Measurements from ENCODE around the gene MARCHF9. TPM values are rescaled to one million over a fixed set of nuclear protein-coding genes. Genes with fewer than 3 reads are reported as not detected.

The MARCHF9 gene
- total RNA-seq, 2 donors from 2014 or later = 11.1 to 13.2 TPM

GRCh38 chr12:57759360-57759980, 4.6 kb downstream of the MARCHF9 start:
- TF ChIP-seq CTCF (IDR thresholded peaks at IDR 0.05) = peak in 2 of 4 experiments; percentile 15 to 41
- TF ChIP-seq POLR2AphosphoS5 (IDR thresholded peaks at IDR 0.05) = no peak
- TF ChIP-seq POLR2A (IDR thresholded peaks at IDR 0.05) = no peak
- no peak overlapping the region for H3K27ac ChIP-seq
- peaks cover 3% of the 10 kb centered on the region for H3K4me1 ChIP-seq (replicated peaks)
- no peak for DNase-seq (ENCODE audit: low spot score)
- H3K27me3 ChIP-seq (replicated peaks; ENCODE audit: insufficient read depth) = no peaks in the 10 kb centered on the region
- 31% methylated on average over 3 of the region's 3 CpGs for WGBS
- H3K36me3 ChIP-seq = no peaks in the 10 kb centered on the region
- H3K9me3 ChIP-seq = no peaks in the 10 kb centered on the region
- intact Hi-C loops (cut with DNase I) = no loop called here
- H3K4me3 ChIP-seq = no peak overlapping the region

- intact Hi-C loops (cut with DNase I) = no loop called here
- Histone ChIP-seq H3K36me3 (no peaks in the 10 kb centered on the region), H3K27me3 (replicated peaks; ENCODE audit: insufficient read depth) (no peaks in the 10 kb centered on the region), H3K27ac (no peak overlapping the region), H3K4me1 (replicated peaks) (peaks cover 10% of the 10 kb centered on the region), H3K4me3 (no peak overlapping the region), H3K9me3 (no peaks in the 10 kb centered on the region)
- no peak for TF ChIP-seq CTCF (IDR thresholded peaks at IDR 0.05)
- TF ChIP-seq POLR2AphosphoS5 (IDR thresholded peaks at IDR 0.05) = no peak
- no peak for TF ChIP-seq POLR2A (IDR thresholded peaks at IDR 0.05)
- DNase-seq (ENCODE audit: low spot score) = no peak
- WGBS = 95% methylated on average over 3 of the region's 3 CpGs
These were observed 5.6 kb downstream of the MARCHF9 start for GRCh38 chr12:57760347-57760982.

GRCh38 chr12:57761391-57761998, 6.6 kb downstream of the MARCHF9 start:
- H3K27ac ChIP-seq = no peak overlapping the region
- peaks cover 16% of the 10 kb centered on the region for H3K4me1 ChIP-seq (replicated peaks)
- no peak for DNase-seq (ENCODE audit: low spot score)
- TF ChIP-seq CTCF (IDR thresholded peaks at IDR 0.05) (no peak), POLR2AphosphoS5 (IDR thresholded peaks at IDR 0.05) (no peak), POLR2A (IDR thresholded peaks at IDR 0.05) (no peak)
- no peaks in the 10 kb centered on the region for H3K36me3 ChIP-seq
- H3K9me3 ChIP-seq = no peaks in the 10 kb centered on the region
- no peak overlapping the region for H3K4me3 ChIP-seq
- intact Hi-C loops (cut with DNase I) = no loop called here
- 92% methylated on average over 4 of the region's 4 CpGs for WGBS
- no peaks in the 10 kb centered on the region for H3K27me3 ChIP-seq (replicated peaks; ENCODE audit: insufficient read depth)

GRCh38 chr12:57762463-57762862, 7.6 kb downstream of the MARCHF9 start:
- Histone ChIP-seq H3K9me3 (no peaks in the 10 kb centered on the region), H3K36me3 (no peaks in the 10 kb centered on the region), H3K27ac (no peak overlapping the region), H3K4me1 (replicated peaks) (peaks cover 19% of the 10 kb centered on the region), H3K27me3 (replicated peaks; ENCODE audit: insufficient read depth) (no peaks in the 10 kb centered on the region), H3K4me3 (no peak overlapping the region)
- intact Hi-C loops (cut with DNase I) = no loop called here
- whole genome bisulfite sequencing = 91% methylated on average over 2 of the region's 2 CpGs
- TF ChIP-seq POLR2AphosphoS5 (IDR thresholded peaks at IDR 0.05) = no peak
- TF ChIP-seq CTCF (IDR thresholded peaks at IDR 0.05) = no peak
- no peak for TF ChIP-seq POLR2A (IDR thresholded peaks at IDR 0.05)
- no peak for DNase-seq (ENCODE audit: low spot score)

Data from prostate gland (tissue), 2 donors.